Mucosa of stomach (tissue), 1 donor: ENCODE data around the gene FBXO4.
"Not testable (repeated sequence)": the region's sequence is repeated elsewhere in the genome, so short reads cannot be mapped to it uniquely, and the experiment has no call there.

Source experiments
- H3K27me3 ChIP-seq: one replicate; pipeline ENCODE4 v1.7.0; 2013; ENCODE audit warnings: mild to moderate bottlenecking, low read length; ENCODE audit not compliant: control insufficient read depth, insufficient read depth
- H3K36me3 ChIP-seq: one replicate; pipeline ENCODE4 v1.7.0; 2013; ENCODE audit warnings: low read length; ENCODE audit not compliant: control insufficient read depth, insufficient read depth
- H3K4me1 ChIP-seq: one replicate; pipeline ENCODE4 v1.7.0; 2013; ENCODE audit warnings: mild to moderate bottlenecking, low read length; ENCODE audit not compliant: control insufficient read depth, insufficient read depth
- H3K4me3 ChIP-seq: one replicate; pipeline ENCODE4 v1.7.0; 2013; ENCODE audit warnings: low read length
- H3K9ac ChIP-seq: one replicate; pipeline ENCODE4 v1.7.0; 2013; ENCODE audit warnings: mild to moderate bottlenecking, low read length, moderate library complexity
- H3K9me3 ChIP-seq: one replicate; pipeline ENCODE4 v1.7.0; 2013; ENCODE audit warnings: mild to moderate bottlenecking, low read length, moderate library complexity; ENCODE audit not compliant: control insufficient read depth
- donor health status: Pancreatic carcinoma.

The FBXO4 gene

GRCh38 chr5:41966401-41967105 is 41.5 kb downstream of the FBXO4 start:
- no peaks in the 10 kb centered on the region for H3K36me3 ChIP-seq
- H3K4me1 ChIP-seq, result no peaks in the 10 kb centered on the region
- H3K9me3 ChIP-seq, result no peaks in the 10 kb centered on the region
- no peak overlapping the region for H3K4me3 ChIP-seq
- no peaks in the 10 kb centered on the region for H3K27me3 ChIP-seq
- no peak overlapping the region for H3K9ac ChIP-seq

- Histone ChIP-seq H3K9ac (no peak overlapping the region), H3K4me1 (no peaks in the 10 kb centered on the region), H3K4me3 (no peak overlapping the region), H3K36me3 (no peaks in the 10 kb centered on the region), H3K9me3 (no peaks in the 10 kb centered on the region), H3K27me3 (no peaks in the 10 kb centered on the region)
These were observed 42.3 kb downstream of the FBXO4 start for GRCh38 chr5:41967401-41967800.

- Histone ChIP-seq H3K9me3 (no peaks in the 10 kb centered on the region), H3K9ac (no peak overlapping the region), H3K36me3 (no peaks in the 10 kb centered on the region), H3K4me3 (no peak overlapping the region), H3K4me1 (no peaks in the 10 kb centered on the region), H3K27me3 (no peaks in the 10 kb centered on the region)
These were observed 43.2 kb downstream of the FBXO4 start for GRCh38 chr5:41968153-41968723.

- H3K27me3 ChIP-seq, result no peaks in the 10 kb centered on the region
- no peaks in the 10 kb centered on the region for H3K4me1 ChIP-seq
- H3K36me3 ChIP-seq, result no peaks in the 10 kb centered on the region
- H3K4me3 ChIP-seq, result no peak overlapping the region
- H3K9me3 ChIP-seq, result no peaks in the 10 kb centered on the region
- H3K9ac ChIP-seq, result no peak overlapping the region
These were observed 48.0 kb downstream of the FBXO4 start for GRCh38 chr5:41973087-41973486.

- Histone ChIP-seq H3K9ac (no peak overlapping the region), H3K9me3 (no peaks in the 10 kb centered on the region), H3K27me3 (no peaks in the 10 kb centered on the region), H3K4me3 (no peak overlapping the region), H3K4me1 (no peaks in the 10 kb centered on the region), H3K36me3 (no peaks in the 10 kb centered on the region)
These were observed 48.8 kb downstream of the FBXO4 start for GRCh38 chr5:41973887-41974286.

- Histone ChIP-seq H3K36me3 (no peaks in the 10 kb centered on the region), H3K4me1 (no peaks in the 10 kb centered on the region), H3K9ac (no peak overlapping the region), H3K9me3 (no peaks in the 10 kb centered on the region), H3K27me3 (no peaks in the 10 kb centered on the region), H3K4me3 (no peak overlapping the region)
These were observed 53.6 kb downstream of the FBXO4 start for GRCh38 chr5:41978676-41979075.

- H3K4me3 ChIP-seq, result no peak overlapping the region
- no peaks in the 10 kb centered on the region for H3K9me3 ChIP-seq
- no peaks in the 10 kb centered on the region for H3K4me1 ChIP-seq
- H3K9ac ChIP-seq, result no peak overlapping the region
- no peaks in the 10 kb centered on the region for H3K27me3 ChIP-seq
- no peaks in the 10 kb centered on the region for H3K36me3 ChIP-seq
These were observed 55.3 kb downstream of the FBXO4 start for GRCh38 chr5:41980396-41980795.

- Histone ChIP-seq H3K4me3 (no peak overlapping the region), H3K4me1 (no peaks in the 10 kb centered on the region), H3K36me3 (no peaks in the 10 kb centered on the region), H3K27me3 (no peaks in the 10 kb centered on the region), H3K9ac (no peak overlapping the region), H3K9me3 (no peaks in the 10 kb centered on the region)
These were observed 55.8 kb downstream of the FBXO4 start for GRCh38 chr5:41980870-41981269.

- not testable (repeated sequence) for H3K9me3 ChIP-seq, H3K4me1 ChIP-seq, H3K4me3 ChIP-seq, H3K9ac ChIP-seq, H3K36me3 ChIP-seq, H3K27me3 ChIP-seq
These were observed 57.8 kb downstream of the FBXO4 start for GRCh38 chr5:41982858-41983257.

GRCh38 chr5:41983284-41983683 is 58.2 kb downstream of the FBXO4 start:
- H3K36me3 ChIP-seq, result no peaks in the 10 kb centered on the region
- H3K27me3 ChIP-seq, result no peaks in the 10 kb centered on the region
- no peak overlapping the region for H3K4me3 ChIP-seq
- no peaks in the 10 kb centered on the region for H3K4me1 ChIP-seq
- H3K9me3 ChIP-seq, result no peaks in the 10 kb centered on the region
- no peak overlapping the region for H3K9ac ChIP-seq

GRCh38 chr5:41985945-41986695 is 61.0 kb downstream of the FBXO4 start:
- Histone ChIP-seq H3K4me1 (no peaks in the 10 kb centered on the region), H3K4me3 (no peak overlapping the region), H3K36me3 (no peaks in the 10 kb centered on the region), H3K9me3 (no peaks in the 10 kb centered on the region), H3K9ac (no peak overlapping the region), H3K27me3 (no peaks in the 10 kb centered on the region)
